Caco-2 (cell line): ENCODE results near the gene POLR1A. TPM values are rescaled to one million over a fixed set of nuclear protein-coding genes. Genes with fewer than 3 reads are reported as not detected.

Experiments
- BruUV-seq: library from RNA; stranded (reverse); fragments of 400-500 nt; replicated peaks from 2 replicates; lab custom pipeline; 2021; lab: Mats Ljungman, UMichigan
- CTCF ChIA-PET: fragments of 300-600 bp; sonication (Branson Sonifier 250); formaldehyde crosslinking; loops from one replicate; lab custom pipeline; 2022; ENCODE audit warnings: antibody characterized with exemption; lab: Charles Lee
- POLR2A ChIA-PET: fragments of 300-600 bp; sonication (Branson Sonifier 250); formaldehyde crosslinking; loops from one replicate; lab custom pipeline; 2022; ENCODE audit warnings: antibody characterized with exemption; lab: Charles Lee
- DNase-seq, 2 experiments: peaks; one replicate each; pipeline versions ENCODE4 v3.0.0 to v3.0.0-alpha.2; 2020 to 2022
- H3K27me3 ChIP-seq: replicated peaks from 2 replicates; pipeline ENCODE4 v1.6.0; 2011; ENCODE audit warnings: low read length; ENCODE audit not compliant: control insufficient read depth, insufficient read depth
- H3K36me3 ChIP-seq: 2 replicates; pipeline ENCODE4 v1.5.1; 2011; ENCODE audit warnings: low read length; ENCODE audit not compliant: control insufficient read depth, insufficient read depth
- H3K4me1 ChIP-seq: fragments of 250-450 bp; sonication (Bioruptor Pico); 2 replicates; pipeline ENCODE4 v1.5.1; 2020; ENCODE audit warnings: mild to moderate bottlenecking
- H3K4me3 ChIP-seq: 2 replicates; pipeline ENCODE4 v1.5.1; 2011; ENCODE audit warnings: low read depth, mild to moderate bottlenecking, control low read depth, low read length
- H3K9me3 ChIP-seq: fragments of 250-450 bp; sonication (Bioruptor Pico); 2 replicates; pipeline ENCODE4 v1.5.1; 2020; ENCODE audit warnings: mild to moderate bottlenecking, moderate library complexity
- H3K27ac Mint-ChIP-seq: one replicate; pipeline ENCODE4 v1.8.0; 2022; ENCODE audit warnings: mixed read lengths; ENCODE audit not compliant: unreplicated experiment
- H3K27me3 Mint-ChIP-seq: one replicate; pipeline ENCODE4 v1.8.0; 2022; ENCODE audit warnings: mixed read lengths; ENCODE audit not compliant: insufficient read depth, unreplicated experiment
- H3K36me3 Mint-ChIP-seq: one replicate; pipeline ENCODE4 v1.8.0; 2022; ENCODE audit warnings: mild to moderate bottlenecking, mixed read lengths; ENCODE audit not compliant: insufficient read depth, unreplicated experiment
- H3K4me1 Mint-ChIP-seq: one replicate; pipeline ENCODE4 v1.8.0; 2022; ENCODE audit warnings: low read depth, mixed read lengths; ENCODE audit not compliant: unreplicated experiment
- H3K4me3 Mint-ChIP-seq: one replicate; pipeline ENCODE4 v1.8.0; 2022; ENCODE audit warnings: mild to moderate bottlenecking, moderate library complexity, mixed read lengths; ENCODE audit not compliant: unreplicated experiment
- H3K9me3 Mint-ChIP-seq: one replicate; pipeline ENCODE4 v1.8.0; 2022; ENCODE audit warnings: mixed read lengths; ENCODE audit not compliant: unreplicated experiment
- intact Hi-C: fragments of 100-400 bp; cut with micrococcal nuclease; formaldehyde crosslinking; loops from one replicate; pipeline ENCODE4 v1.10.0; 2022; ENCODE audit not compliant: unreplicated experiment
- total RNA-seq: library from RNA; stranded (reverse); gene quantifications from 2 replicates; pipeline ENCODE4 v1.2.3, GENCODE V29; 2022
- TF ChIP-seq, protein P1 (sequence below), 2 experiments: fragments of 200-600 bp in 1 of 2; IDR thresholded peaks; 1 replicate in 1 of 2; 2 replicates in 1 of 2; pipeline versions ENCODE4 v1.5.1 to v1.8.0; 2011 to 2022; ENCODE audit warnings: antibody characterized with exemption in 1 of 2, control low read depth in 1 of 2, inconsistent platforms in 1 of 2, low read depth in 1 of 2, low read length in 1 of 2, mild to moderate bottlenecking in 1 of 2, moderate library complexity in 1 of 2; ENCODE audit not compliant: insufficient read depth in 1 of 2, severe bottlenecking in 1 of 2, unreplicated experiment in 1 of 2

Gene POLR1A
- total RNA-seq, 1 experiment from 2014 or later = 73.8 TPM

DNA sequence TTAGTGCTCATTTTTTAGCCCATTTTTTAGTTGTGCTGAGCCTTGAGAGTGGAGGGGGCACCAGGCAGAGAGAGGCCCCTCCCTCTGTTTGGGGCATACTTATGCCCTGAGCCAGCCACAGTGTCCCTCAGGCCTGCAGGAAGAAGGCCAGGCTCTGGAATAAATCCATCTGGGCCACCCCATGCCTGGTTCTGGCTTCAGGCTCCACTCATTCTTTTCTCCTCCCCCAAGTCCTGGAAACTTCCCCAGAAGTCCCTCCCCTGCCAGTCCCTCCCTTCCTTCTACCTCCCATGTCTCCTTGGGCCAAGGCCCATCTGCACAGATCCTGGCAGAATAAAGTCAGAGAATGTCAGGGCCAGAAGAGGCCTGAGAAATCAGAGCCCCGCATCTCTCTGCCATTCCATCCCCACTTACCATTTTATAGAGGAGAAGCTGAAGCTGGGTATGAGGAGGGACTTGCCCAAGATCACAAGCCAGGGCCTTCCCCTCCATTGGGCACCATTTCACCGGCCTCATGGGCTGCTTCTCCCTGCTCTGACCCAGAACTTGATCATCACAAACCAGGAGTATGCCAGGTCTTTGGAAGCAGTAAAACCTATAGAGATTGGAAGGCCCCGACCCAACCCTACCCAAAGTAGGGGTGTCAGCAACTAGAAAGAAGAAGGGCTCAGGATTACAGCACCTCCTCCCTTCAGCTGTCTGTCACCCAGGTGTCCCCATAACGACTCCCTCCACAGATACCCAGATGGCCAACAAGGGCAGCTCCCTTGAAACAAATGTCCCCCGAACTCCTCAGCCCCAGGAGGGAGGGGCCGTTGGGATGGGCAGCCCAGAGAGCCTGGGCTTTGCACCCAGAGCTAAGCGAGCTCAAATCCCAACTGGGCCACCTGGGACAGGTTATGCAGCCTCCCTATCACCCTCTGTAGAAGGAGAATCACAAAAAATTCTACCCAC is 108.4 kb downstream of the POLR1A start:
- ChIA-PET CTCF (no interaction called here), POLR2A (no interaction called here)

GRCh38 chr2:85996591-85996990 is 109.1 kb downstream of the POLR1A start:
- ChIA-PET POLR2A (no interaction called here), CTCF (no interaction called here)
- no TSS peak for BruUV-seq
- Histone ChIP-seq H3K36me3 (no peaks in the 10 kb centered on the region), H3K27me3 (no peaks in the 10 kb centered on the region), H3K9me3 (no peaks in the 10 kb centered on the region), H3K4me1 (peaks cover 21% of the 10 kb centered on the region), H3K4me3 (no peak overlapping the region)
- peak in 1 of 2 experiments; percentile 12 for DNase-seq
- H3K4me1 Mint-ChIP-seq = peaks cover 6% of the 10 kb centered on the region
- no peak overlapping the region for H3K4me3 Mint-ChIP-seq
- H3K27me3 Mint-ChIP-seq = no peaks in the 10 kb centered on the region
- no peaks in the 10 kb centered on the region for H3K9me3 Mint-ChIP-seq
- intact Hi-C loops = loop anchor here (5.0 kb wide), 1 partner anchor 109 kb away; the partner anchor contains the start of gene ST3GAL5
- no peaks in the 10 kb centered on the region for H3K36me3 Mint-ChIP-seq
- no peak overlapping the region for H3K27ac Mint-ChIP-seq
- TF ChIP-seq, protein P1, sequence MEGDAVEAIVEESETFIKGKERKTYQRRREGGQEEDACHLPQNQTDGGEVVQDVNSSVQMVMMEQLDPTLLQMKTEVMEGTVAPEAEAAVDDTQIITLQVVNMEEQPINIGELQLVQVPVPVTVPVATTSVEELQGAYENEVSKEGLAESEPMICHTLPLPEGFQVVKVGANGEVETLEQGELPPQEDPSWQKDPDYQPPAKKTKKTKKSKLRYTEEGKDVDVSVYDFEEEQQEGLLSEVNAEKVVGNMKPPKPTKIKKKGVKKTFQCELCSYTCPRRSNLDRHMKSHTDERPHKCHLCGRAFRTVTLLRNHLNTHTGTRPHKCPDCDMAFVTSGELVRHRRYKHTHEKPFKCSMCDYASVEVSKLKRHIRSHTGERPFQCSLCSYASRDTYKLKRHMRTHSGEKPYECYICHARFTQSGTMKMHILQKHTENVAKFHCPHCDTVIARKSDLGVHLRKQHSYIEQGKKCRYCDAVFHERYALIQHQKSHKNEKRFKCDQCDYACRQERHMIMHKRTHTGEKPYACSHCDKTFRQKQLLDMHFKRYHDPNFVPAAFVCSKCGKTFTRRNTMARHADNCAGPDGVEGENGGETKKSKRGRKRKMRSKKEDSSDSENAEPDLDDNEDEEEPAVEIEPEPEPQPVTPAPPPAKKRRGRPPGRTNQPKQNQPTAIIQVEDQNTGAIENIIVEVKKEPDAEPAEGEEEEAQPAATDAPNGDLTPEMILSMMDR (IDR thresholded peaks at IDR 0.05; ENCODE audit: insufficient read depth in 1 of 2, low read depth in 1 of 2, low read length in 1 of 2, severe bottlenecking in 1 of 2, unreplicated experiment in 1 of 2) = no peak

More for the DNA sequence above, 108.4 kb downstream of the POLR1A start:
- peak in 1 of 2 experiments; percentile 20 for DNase-seq
- no TSS peak for BruUV-seq
- Mint-ChIP-seq H3K27ac (no peak overlapping the region), H3K36me3 (no peaks in the 10 kb centered on the region), H3K27me3 (no peaks in the 10 kb centered on the region), H3K4me1 (peaks cover 6% of the 10 kb centered on the region), H3K9me3 (no peaks in the 10 kb centered on the region), H3K4me3 (no peak overlapping the region)
- no peaks in the 10 kb centered on the region for H3K27me3 ChIP-seq
- no peaks in the 10 kb centered on the region for H3K36me3 ChIP-seq
- TF ChIP-seq, protein P1 (IDR thresholded peaks at IDR 0.05; ENCODE audit: insufficient read depth in 1 of 2, low read depth in 1 of 2, low read length in 1 of 2, severe bottlenecking in 1 of 2, unreplicated experiment in 1 of 2) = no peak
- intact Hi-C loops = loop anchor here (5.0 kb wide), 1 partner anchor 110 kb away; the partner anchor contains the start of gene ST3GAL5
- no peaks in the 10 kb centered on the region for H3K9me3 ChIP-seq
- H3K4me3 ChIP-seq = no peak overlapping the region
- H3K4me1 ChIP-seq = peaks cover 21% of the 10 kb centered on the region

DNA sequence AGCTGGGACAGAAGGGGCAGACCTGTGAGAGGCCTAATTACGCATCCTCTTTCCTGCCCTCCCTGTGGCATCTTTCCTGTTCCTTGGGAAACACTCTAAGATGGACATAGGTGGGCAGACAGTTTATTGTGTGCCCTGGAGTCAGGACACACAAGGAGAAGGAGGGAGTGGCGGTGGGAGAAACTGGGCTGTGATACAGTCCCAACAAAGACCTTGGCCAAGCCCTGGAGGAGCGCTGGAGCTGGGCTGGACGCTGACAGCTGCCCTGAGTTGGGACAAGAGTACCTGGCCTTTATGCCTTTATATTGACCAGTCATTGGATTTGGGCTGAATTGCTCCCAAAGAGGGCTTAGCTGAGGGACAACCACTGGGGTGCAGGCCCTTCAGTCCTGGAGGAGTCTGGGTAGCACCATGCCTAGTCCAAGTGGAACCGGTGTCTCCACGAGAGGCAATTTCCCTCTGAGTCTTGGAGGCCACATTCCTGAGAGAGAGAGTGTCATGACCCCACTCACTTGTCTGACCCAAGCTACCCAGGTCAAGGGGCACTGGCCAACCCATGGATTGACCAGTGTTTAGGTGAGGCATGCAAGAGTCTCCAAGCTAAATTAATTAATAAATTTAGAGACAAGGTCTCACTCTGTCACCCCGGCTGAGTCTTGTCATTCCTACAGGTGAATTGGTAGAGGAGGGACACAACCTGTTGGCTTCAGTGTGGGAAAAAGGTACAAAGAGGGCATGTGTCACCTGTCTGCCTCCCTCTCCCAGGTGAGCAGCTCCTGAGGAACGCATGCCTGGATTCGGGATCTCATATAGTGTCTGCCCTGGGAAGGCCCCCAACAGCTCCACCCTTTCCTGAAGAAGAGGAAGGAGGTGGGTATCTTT is 109.8 kb downstream of the POLR1A start:
- peaks cover 6% of the 10 kb centered on the region for H3K4me1 Mint-ChIP-seq
- peak in 1 of 2 experiments; percentile 22 for DNase-seq
- H3K36me3 Mint-ChIP-seq = no peaks in the 10 kb centered on the region
- intact Hi-C loops = loop anchor here (5.0 kb wide), 1 partner anchor 109 kb away; the partner anchor contains the start of gene ST3GAL5
- no peak overlapping the region for H3K4me3 Mint-ChIP-seq
- BruUV-seq = no TSS peak
- no peaks in the 10 kb centered on the region for H3K9me3 ChIP-seq
- no peak overlapping the region for H3K4me3 ChIP-seq
- no peaks in the 10 kb centered on the region for H3K9me3 Mint-ChIP-seq
- no peaks in the 10 kb centered on the region for H3K36me3 ChIP-seq
- no peaks in the 10 kb centered on the region for H3K27me3 ChIP-seq
- ChIA-PET CTCF (no interaction called here), POLR2A (no interaction called here)
- H3K4me1 ChIP-seq = peaks cover 21% of the 10 kb centered on the region
- H3K27ac Mint-ChIP-seq = no peak overlapping the region
- TF ChIP-seq, protein P1 (IDR thresholded peaks at IDR 0.05; ENCODE audit: insufficient read depth in 1 of 2, low read depth in 1 of 2, low read length in 1 of 2, severe bottlenecking in 1 of 2, unreplicated experiment in 1 of 2) = no peak
- no peaks in the 10 kb centered on the region for H3K27me3 Mint-ChIP-seq
